Measurements from ENCODE around the gene CFTR.

DNA sequence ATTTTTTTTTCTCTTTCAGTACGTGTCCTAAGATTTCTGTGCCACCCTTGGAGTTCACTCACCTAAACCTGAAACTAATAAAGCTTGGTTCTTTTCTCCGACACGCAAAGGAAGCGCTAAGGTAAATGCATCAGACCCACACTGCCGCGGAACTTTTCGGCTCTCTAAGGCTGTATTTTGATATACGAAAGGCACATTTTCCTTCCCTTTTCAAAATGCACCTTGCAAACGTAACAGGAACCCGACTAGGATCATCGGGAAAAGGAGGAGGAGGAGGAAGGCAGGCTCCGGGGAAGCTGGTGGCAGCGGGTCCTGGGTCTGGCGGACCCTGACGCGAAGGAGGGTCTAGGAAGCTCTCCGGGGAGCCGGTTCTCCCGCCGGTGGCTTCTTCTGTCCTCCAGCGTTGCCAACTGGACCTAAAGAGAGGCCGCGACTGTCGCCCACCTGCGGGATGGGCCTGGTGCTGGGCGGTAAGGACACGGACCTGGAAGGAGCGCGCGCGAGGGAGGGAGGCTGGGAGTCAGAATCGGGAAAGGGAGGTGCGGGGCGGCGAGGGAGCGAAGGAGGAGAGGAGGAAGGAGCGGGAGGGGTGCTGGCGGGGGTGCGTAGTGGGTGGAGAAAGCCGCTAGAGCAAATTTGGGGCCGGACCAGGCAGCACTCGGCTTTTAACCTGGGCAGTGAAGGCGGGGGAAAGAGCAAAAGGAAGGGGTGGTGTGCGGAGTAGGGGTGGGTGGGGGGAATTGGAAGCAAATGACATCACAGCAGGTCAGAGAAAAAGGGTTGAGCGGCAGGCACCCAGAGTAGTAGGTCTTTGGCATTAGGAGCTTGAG, at the start of gene CFTR:
- TF ChIP-seq, protein P1, sequence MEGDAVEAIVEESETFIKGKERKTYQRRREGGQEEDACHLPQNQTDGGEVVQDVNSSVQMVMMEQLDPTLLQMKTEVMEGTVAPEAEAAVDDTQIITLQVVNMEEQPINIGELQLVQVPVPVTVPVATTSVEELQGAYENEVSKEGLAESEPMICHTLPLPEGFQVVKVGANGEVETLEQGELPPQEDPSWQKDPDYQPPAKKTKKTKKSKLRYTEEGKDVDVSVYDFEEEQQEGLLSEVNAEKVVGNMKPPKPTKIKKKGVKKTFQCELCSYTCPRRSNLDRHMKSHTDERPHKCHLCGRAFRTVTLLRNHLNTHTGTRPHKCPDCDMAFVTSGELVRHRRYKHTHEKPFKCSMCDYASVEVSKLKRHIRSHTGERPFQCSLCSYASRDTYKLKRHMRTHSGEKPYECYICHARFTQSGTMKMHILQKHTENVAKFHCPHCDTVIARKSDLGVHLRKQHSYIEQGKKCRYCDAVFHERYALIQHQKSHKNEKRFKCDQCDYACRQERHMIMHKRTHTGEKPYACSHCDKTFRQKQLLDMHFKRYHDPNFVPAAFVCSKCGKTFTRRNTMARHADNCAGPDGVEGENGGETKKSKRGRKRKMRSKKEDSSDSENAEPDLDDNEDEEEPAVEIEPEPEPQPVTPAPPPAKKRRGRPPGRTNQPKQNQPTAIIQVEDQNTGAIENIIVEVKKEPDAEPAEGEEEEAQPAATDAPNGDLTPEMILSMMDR (IDR thresholded peaks at IDR 0.05 in 2 of 3, conservative IDR thresholded peaks at IDR 0.05 in 1 of 3; ENCODE audit: control insufficient read depth in 2 of 3, extremely low read depth in 1 of 3, insufficient read depth in 1 of 3, low read depth in 3 of 3, low read length in 3 of 3), result no peak
- TF ChIP-seq, protein P2, sequence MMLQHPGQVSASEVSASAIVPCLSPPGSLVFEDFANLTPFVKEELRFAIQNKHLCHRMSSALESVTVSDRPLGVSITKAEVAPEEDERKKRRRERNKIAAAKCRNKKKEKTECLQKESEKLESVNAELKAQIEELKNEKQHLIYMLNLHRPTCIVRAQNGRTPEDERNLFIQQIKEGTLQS (IDR thresholded peaks at IDR 0.05; ENCODE audit: borderline replicate concordance, extremely low read depth, low read depth, low read length), result no peak
- no peak for TF ChIP-seq SMC3 (IDR thresholded peaks at IDR 0.05; ENCODE audit: borderline replicate concordance, low read length)
- TF ChIP-seq CBX3 (IDR thresholded peaks at IDR 0.05; ENCODE audit: borderline replicate concordance, low read depth), result no peak
- TF ChIP-seq, protein P3, sequence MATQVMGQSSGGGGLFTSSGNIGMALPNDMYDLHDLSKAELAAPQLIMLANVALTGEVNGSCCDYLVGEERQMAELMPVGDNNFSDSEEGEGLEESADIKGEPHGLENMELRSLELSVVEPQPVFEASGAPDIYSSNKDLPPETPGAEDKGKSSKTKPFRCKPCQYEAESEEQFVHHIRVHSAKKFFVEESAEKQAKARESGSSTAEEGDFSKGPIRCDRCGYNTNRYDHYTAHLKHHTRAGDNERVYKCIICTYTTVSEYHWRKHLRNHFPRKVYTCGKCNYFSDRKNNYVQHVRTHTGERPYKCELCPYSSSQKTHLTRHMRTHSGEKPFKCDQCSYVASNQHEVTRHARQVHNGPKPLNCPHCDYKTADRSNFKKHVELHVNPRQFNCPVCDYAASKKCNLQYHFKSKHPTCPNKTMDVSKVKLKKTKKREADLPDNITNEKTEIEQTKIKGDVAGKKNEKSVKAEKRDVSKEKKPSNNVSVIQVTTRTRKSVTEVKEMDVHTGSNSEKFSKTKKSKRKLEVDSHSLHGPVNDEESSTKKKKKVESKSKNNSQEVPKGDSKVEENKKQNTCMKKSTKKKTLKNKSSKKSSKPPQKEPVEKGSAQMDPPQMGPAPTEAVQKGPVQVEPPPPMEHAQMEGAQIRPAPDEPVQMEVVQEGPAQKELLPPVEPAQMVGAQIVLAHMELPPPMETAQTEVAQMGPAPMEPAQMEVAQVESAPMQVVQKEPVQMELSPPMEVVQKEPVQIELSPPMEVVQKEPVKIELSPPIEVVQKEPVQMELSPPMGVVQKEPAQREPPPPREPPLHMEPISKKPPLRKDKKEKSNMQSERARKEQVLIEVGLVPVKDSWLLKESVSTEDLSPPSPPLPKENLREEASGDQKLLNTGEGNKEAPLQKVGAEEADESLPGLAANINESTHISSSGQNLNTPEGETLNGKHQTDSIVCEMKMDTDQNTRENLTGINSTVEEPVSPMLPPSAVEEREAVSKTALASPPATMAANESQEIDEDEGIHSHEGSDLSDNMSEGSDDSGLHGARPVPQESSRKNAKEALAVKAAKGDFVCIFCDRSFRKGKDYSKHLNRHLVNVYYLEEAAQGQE (IDR thresholded peaks at IDR 0.05; ENCODE audit: low read depth, low read length), result no peak
- TF ChIP-seq CBFB (IDR thresholded peaks at IDR 0.05; ENCODE audit: low read depth), result no peak
- no peak for TF ChIP-seq RAD21 (IDR thresholded peaks at IDR 0.05; ENCODE audit: insufficient read depth, low read depth, low read length)
- no peak for TF ChIP-seq FOXK2 (IDR thresholded peaks at IDR 0.05)
- TF ChIP-seq, protein P4, sequence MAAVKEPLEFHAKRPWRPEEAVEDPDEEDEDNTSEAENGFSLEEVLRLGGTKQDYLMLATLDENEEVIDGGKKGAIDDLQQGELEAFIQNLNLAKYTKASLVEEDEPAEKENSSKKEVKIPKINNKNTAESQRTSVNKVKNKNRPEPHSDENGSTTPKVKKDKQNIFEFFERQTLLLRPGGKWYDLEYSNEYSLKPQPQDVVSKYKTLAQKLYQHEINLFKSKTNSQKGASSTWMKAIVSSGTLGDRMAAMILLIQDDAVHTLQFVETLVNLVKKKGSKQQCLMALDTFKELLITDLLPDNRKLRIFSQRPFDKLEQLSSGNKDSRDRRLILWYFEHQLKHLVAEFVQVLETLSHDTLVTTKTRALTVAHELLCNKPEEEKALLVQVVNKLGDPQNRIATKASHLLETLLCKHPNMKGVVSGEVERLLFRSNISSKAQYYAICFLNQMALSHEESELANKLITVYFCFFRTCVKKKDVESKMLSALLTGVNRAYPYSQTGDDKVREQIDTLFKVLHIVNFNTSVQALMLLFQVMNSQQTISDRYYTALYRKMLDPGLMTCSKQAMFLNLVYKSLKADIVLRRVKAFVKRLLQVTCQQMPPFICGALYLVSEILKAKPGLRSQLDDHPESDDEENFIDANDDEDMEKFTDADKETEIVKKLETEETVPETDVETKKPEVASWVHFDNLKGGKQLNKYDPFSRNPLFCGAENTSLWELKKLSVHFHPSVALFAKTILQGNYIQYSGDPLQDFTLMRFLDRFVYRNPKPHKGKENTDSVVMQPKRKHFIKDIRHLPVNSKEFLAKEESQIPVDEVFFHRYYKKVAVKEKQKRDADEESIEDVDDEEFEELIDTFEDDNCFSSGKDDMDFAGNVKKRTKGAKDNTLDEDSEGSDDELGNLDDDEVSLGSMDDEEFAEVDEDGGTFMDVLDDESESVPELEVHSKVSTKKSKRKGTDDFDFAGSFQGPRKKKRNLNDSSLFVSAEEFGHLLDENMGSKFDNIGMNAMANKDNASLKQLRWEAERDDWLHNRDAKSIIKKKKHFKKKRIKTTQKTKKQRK (IDR thresholded peaks at IDR 0.05; ENCODE audit: low read depth, low read length), result no peak
- TF ChIP-seq ZSCAN29 (IDR thresholded peaks at IDR 0.05), result no peak
- no peak for TF ChIP-seq POLR2A (IDR thresholded peaks at IDR 0.05; ENCODE audit: low read depth, low read length)
- no peak for TF ChIP-seq TAF1 (IDR thresholded peaks at IDR 0.05; ENCODE audit: borderline replicate concordance, low read depth, low read length)
- TF ChIP-seq, protein P5, sequence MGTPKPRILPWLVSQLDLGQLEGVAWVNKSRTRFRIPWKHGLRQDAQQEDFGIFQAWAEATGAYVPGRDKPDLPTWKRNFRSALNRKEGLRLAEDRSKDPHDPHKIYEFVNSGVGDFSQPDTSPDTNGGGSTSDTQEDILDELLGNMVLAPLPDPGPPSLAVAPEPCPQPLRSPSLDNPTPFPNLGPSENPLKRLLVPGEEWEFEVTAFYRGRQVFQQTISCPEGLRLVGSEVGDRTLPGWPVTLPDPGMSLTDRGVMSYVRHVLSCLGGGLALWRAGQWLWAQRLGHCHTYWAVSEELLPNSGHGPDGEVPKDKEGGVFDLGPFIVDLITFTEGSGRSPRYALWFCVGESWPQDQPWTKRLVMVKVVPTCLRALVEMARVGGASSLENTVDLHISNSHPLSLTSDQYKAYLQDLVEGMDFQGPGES (IDR thresholded peaks at IDR 0.05), result no peak
- no peak for TF ChIP-seq PBX3 (IDR thresholded peaks at IDR 0.05; ENCODE audit: insufficient replicate concordance, low read depth, low read length)

All from GM12878 (cell line).